Activated gamma-delta T cell treated with anti-CD3 and anti-CD28 coated beads, Interleukin-2, amount 50 U/mL, for 16 hours (primary cell): Measurements from ENCODE around the gene SMIM28.
"Not testable (repeated sequence)": the region's sequence is repeated elsewhere in the genome, so short reads cannot be mapped to it uniquely, and the experiment has no call there.

Experiments used
- DNase-seq: peaks from one replicate; pipeline ENCODE4 v3.0.0-alpha.2; 2020; ENCODE audit warnings: low read depth

Gene SMIM28

DNA sequence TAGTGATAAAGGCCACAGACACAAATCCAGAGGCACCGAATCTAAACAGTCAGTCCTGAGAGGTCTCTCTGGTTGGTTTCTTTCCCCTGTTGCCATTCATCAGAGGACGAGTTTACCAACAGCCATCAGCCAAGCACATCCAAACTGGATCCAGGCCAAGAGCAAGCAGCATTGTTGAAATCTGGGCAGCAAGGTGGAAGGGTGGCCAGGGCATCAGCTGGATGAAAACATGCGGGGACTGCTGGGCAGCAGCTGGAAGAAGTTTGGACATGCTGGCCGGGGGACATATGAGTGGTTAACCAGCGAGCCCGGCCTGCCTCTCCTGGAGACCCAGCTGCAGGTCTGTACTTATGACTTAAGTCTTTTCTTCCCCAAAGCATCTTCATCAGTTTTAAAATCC, at the start of gene SMIM28:
SMIM28 (plus strand) TSS at position 62 of the 400 bp plus-strand sequence; CDS start at position 230, 168 bp downstream.
- DNase-seq = no peak

DNA sequence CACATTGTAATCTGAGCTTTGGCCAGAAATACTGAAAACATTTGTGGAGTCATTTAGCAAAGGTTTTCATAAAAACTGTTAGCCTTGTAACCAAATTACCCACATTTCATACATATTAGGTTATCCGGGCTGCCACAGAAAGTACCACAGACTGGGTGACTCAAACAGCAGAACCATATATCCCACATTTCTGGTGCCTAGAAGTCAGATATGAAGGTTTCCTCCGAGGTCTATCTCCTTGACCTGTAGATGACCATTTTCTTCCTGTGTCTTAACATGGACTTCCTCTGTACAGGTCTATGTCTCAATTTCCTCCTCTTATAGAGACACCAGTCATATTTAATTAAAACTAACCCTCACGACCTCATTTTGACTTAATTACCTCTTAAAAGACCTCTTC, 49.5 kb upstream of the SMIM28 start:
- DNase-seq = no peak

DNA sequence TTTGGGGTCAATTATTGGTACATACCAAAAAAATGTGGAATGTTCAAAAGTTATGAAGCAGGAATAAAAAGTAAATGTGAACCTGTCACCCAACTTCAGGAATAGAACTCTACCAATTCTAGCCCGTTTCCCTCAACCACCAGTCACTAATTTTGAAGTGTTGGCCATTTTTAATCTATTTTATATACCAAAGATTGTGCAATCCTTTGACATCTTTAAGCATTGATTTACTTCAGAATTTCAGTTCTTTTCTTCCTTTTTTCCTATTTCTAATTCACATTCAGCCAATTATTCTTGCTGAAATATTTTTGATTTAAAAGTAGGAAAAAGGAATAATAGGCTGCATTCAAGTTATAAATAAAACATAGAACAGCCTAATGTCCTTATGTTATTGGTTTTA, 46.9 kb upstream of the SMIM28 start:
- DNase-seq = no peak

DNA sequence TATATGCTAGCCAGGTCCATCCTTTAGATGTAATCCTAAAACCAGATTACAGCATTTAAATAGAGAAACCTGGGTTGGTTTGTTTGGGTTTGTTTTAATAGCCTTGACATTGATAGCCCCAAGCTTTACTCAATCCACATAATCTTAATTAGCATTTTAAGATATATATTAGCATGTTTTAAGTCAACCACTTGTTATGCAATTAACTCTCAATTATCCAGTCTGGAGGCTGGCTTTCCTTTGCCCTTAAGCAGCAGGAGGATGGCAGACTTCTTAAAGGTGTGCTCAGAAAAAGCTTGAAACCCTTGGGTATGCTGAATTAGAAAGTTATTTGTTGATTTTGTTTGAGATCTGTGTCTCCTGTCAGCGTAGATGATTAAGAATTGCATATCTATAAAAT, 46.3 kb upstream of the SMIM28 start:
- no peak for DNase-seq

DNA sequence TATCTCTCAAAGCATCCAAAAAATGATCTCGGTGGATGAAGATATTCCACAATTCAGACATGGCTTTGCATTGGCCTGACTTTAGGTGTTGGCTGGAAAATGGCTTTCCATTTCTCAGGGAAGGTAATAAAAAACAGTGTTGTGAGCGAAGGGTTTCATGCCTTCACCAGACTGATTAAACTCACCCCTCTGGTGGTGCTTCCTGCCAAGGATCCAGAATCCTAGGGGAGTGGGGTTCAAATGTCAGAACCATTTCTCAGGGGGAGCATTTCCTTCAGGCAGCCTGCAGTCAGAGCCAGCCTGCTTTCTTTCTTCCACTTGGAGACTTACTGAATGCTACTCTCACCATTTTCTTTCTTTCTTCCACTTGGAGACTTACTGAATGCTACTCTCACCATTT, 45.7 kb upstream of the SMIM28 start:
- no peak for DNase-seq

DNA sequence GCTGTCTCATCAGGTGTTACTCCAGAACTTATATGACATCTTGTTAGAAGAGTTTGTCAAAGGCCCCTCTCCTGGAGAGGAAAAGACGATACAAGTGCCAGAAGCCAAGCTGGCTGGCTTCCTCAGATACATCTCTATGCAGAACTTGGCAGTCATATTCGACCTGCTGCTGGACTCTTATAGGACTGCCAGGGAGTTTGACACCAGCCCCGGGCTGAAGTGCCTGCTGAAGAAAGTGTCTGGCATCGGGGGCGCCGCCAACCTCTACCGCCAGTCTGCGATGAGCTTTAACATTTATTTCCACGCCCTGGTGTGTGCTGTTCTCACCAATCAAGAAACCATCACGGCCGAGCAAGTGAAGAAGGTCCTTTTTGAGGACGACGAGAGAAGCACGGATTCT, 43.7 kb upstream of the SMIM28 start:
- DNase-seq = no peak

DNA sequence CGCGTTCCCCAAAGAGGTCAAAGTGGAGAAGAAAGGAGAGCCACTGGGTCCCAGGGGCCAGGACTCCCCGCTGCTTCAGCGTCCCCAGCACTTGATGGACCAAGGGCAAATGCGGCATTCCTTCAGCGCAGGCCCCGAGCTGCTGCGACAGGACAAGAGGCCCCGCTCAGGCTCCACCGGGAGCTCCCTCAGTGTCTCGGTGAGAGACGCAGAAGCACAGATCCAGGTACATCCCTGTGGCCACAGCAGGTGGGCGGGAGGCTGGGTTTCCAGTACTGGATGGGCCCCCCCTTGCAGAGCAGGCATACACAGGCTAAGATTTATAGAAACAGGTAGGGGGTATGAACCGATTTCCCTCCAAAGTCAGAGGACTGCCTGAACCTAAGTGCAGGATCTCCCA, 42.7 kb upstream of the SMIM28 start:
- DNase-seq = no peak

DNA sequence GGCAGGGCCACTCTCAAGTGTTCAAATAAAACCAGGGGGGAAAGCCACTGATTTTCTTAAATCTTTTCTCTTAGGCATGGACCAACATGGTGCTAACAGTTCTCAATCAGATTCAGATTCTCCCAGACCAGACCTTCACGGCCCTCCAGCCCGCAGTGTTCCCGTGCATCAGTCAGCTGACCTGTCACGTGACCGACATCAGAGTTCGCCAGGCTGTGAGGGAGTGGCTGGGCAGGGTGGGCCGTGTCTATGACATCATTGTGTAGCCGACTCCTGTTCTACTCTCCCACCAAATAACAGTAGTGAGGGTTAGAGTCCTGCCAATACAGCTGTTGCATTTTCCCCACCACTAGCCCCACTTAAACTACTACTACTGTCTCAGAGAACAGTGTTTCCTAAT, 41.5 kb upstream of the SMIM28 start:
- DNase-seq = no peak

DNA sequence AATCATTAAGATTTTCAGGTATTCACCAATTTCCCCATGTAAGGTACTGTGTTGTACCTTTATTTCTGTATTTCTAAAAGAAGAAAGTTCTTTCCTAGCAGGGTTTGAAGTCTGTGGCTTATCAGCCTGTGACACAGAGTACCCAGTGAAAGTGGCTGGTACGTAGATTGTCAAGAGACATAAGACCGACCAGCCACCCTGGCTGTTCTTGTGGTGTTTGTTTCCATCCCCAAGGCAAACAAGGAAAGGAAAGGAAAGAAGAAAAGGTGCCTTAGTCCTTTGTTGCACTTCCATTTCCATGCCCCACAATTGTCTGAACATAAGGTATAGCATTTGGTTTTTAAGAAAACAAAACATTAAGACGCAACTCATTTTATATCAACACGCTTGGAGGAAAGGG, 40.6 kb upstream of the SMIM28 start:
- no peak for DNase-seq

DNA sequence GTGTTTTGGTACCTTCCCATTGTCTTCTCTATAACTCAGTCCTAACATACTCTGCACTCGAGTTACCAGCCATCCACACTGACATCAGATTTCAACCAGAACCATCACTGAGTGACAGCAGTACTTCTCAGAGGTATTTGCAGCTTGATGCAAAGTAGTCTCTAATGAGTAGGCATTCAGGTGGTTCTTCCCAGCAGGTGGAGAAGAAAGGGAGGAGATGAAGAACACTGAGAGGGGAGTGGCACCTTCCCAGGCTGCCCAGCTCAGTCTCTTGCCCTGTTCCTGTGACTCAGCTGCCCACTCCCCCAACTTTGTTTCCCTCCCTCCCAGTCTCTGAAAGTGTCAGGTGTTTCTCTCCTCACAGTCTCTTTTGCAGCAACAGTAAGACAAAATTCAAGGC, 38.7 kb upstream of the SMIM28 start:
- DNase-seq = no peak

DNA sequence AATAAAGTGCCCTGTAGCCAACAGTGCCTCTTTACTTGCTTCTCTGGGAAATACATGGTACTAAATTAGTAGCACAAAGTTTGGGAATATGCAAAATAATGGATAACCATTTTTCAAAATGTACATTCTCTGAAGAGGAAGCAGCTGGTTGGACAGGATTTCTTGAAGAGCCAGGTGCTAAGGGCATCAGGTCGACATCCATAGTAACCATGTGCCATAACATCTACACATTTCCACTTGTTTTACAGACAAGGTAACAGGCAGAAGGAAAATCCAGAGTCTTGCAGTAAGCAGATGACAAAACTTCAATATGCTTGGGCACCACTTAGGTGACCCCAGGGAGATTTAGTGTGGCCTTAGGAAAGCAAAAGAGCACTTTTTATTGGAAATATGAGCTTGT, 36.5 kb upstream of the SMIM28 start:
- no peak for DNase-seq

DNA sequence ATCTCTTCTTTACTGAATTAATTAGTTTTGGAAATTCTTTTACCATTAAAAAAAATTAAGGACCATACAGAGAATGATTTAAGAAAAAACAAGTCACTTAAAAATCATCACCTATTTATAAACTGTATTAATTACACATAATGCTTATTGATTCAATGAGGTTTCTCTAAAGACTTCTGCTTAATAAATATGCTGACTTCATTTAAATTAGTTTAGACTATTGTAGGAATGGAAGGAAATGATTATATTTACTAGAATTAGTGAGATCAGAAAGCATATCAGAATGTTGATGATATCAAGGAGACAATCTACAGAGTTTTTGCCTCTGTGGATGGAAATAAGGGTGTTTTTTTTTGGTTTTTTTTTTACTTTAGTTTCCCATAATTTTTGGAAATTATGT, 34.6 kb upstream of the SMIM28 start:
- no peak for DNase-seq

DNA sequence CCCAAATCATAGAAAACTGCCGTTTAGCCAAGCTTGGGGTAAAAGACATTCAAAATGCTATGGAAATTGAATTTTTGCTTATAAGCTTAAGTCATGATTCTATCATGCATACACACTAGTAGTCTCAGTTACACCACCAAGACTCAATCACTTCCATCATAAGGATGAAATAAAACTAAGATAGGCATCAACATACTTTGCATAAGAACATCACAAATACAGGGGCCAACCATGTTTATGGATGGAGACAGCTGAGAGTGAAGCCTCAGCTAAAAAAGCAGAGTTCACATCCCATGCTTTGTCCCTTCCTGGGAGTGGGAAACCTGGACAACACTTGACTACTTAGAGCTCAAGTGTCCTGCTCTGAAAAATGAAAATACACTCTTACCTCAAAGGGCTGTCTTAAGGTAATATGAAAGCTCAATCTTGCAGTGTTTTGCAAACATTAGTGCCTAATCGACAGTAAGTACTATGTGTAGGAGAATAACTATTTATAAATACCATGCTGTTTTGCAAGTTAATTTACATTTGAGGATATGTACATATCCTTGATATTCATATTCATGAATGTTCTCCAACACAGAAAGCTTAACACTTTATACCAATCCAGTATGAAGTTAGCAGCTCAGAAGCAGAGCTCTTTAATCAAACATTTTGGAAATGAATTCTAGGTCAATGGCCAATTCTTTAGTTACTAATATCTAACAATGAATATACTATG, 32.0 kb upstream of the SMIM28 start:
- no peak for DNase-seq

DNA sequence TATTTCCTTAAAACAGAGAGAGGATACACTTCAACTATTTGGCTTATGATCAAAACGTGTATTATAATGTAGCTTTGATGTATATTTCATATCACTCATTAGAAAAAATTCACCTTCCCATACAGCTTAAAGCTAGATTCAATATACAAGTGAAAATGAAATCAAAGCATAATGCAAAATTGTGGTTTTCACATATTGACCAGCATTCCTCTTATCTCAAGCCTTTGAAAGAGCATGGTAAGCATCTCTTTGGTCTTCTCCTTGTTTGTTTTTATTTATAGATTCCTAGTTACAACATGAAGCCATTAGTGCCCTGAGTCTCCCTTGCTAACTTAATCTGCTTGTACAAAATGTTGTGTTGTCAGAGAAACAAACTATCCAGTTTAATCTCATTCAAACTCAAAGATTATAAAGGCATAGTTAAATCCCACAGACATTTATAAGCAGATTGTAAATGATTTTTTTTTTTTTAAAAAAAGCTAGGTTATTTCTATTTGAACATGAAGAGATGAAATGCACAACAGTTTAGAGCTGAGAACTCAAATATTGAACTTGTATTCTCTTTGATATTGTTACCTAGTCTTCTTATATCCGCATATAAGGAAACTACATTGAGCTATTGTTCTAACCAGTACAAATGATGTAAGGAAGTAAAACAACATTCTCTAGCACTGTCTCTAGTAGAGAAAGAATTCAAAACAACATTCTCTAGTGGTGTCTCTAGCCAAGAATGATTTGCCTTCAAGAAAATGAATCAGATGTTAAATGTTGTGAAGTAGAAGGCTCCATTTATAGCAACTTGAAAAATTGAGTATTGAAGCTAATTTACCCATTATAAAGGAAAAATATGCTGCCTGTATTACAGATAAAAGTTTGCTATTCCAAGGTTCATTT, 31.2 kb upstream of the SMIM28 start:
- DNase-seq = no peak

DNA sequence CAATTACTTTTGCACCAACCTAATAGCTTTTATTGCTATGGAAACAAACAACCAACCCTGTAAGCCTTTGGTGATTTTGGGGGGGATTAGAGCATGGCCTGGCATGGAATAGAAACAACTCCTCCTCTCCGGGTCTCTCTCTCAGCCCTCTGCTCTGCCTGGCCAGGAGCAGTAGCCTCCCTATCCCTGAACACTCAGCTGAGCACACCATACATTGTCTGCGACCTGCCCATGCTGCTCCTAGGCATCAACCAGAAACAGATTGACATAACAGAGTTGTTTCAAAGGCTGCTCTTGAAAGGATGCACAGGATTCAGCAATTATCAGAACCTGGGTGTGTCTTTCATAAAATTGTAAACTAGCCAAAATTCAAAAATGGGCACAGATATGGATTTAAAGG, 29.8 kb upstream of the SMIM28 start:
- DNase-seq = no peak

DNA sequence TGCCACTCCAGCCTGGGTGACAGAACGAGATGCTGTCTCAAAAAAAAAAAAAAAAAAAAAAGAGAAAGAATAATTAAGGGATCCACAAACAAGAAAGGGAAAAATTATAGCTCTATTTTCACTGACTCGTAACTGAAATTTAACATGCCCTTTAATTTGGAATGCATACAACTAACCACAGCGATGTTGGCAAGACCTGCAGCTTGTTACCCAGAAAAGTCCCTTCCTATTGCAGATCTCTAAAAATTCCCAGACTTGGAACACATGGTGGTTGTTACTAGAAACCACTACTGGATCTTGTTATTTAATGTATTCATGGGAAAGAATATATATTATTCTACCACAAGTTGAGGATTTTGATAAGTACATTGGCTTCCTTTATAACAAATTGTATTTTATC, 27.8 kb upstream of the SMIM28 start:
- no peak for DNase-seq

DNA sequence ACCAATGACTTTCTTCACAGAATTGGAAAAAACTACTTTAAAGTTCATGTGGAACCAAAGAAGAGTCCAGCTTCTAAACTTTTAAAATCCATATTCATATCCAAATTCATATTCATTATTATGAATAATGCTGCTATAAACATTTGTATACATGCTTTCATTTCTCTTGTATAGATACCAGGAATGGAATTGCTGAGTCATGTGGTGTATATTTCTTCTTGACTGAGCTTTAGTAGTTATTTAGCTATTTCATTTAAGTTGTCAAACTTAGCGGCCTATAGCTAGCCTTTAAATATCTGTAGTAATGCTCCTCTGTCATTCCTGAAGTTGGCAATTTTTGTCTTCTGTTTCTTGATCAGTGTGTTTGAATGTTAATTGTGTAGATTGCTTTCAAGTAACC, 19.8 kb upstream of the SMIM28 start:
- no peak for DNase-seq

DNA sequence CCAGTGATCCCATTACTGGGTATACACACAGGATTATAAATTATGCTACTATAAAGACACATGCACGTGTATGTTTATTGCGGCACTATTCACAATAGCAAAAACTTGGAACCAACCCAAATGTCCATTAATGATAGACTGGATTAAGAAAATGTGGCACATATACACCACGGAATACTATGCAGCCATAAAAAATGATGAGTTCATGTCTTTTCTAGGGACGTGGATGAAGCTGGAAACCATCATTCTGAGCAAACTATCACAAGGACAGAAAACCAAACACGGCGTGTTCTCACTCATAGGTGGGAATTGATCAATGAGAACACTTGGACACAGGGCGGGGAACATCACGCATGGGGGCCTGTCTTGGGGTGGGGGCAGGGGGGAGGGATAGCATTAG, 9.0 kb upstream of the SMIM28 start:
- DNase-seq = not testable (repeated sequence)

DNA sequence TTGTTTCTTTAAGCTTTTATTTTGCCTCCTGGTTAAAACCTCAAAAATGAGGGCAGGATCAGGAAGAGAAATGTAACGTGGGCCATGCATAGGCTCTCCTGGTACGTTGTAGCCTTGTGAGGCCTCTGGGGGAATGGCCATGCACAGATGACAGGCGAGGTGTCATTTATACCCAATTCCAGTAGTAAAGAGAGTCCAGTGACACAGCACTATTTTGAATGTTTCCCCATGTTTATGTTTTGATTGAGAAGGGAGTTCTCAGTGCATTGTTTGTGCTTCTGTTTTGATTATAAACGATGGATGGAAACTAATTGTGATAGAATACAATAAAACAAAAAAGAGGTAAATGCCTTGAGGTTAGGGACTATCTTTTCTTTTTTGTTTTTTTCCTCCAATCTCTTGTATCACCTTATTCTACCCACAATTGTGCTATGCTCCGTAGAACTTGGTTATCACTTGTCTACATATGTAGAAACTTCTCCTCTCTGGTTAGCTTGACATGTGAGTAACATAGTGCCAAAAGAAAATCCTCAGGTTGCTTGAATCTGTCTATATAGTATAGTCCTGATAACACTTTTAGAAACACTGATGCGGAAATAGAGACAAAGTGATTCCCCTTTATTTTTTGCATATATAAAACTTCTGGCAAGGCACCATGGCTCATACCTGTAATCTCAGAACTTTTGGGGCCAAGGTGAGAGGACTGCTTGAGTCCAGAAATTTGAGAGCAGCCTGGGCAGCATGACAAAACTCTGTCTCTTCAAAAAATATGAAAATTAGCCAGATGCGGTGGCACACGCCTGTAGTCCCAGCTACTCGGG, 6.9 kb upstream of the SMIM28 start:
- DNase-seq = no peak

DNA sequence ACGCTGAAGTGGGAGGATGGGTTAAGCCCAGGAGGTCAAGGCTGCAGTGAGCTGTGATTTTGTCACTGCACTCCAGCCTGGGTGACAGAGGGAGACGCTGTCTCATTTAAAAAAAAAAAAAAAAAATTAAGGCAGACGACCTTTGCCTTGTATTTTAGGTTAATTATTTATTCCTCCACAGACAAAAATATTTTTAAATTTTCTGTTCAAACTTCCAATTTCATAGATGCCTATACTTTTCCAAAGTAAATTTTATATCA, 6.3 kb upstream of the SMIM28 start:
- no peak for DNase-seq

DNA sequence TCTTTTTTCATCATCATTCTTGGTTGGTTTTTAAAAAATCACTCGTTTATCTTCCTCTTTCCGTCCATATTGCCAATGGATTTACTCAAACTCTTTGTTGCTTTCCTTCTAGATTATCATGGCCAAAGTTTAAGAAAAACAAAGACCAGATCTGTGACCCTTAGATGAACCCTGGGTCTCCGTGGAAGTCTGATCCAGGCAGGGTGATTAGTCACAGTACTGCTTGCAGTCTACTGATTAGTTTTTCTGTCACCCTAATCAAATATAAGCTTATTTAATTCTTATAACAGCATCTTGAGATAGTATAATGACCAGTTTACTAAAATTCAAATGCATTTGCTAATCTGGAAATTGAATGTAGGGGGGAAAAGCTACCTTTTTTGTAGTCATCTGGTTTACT, 6.0 kb upstream of the SMIM28 start:
- no peak for DNase-seq

DNA sequence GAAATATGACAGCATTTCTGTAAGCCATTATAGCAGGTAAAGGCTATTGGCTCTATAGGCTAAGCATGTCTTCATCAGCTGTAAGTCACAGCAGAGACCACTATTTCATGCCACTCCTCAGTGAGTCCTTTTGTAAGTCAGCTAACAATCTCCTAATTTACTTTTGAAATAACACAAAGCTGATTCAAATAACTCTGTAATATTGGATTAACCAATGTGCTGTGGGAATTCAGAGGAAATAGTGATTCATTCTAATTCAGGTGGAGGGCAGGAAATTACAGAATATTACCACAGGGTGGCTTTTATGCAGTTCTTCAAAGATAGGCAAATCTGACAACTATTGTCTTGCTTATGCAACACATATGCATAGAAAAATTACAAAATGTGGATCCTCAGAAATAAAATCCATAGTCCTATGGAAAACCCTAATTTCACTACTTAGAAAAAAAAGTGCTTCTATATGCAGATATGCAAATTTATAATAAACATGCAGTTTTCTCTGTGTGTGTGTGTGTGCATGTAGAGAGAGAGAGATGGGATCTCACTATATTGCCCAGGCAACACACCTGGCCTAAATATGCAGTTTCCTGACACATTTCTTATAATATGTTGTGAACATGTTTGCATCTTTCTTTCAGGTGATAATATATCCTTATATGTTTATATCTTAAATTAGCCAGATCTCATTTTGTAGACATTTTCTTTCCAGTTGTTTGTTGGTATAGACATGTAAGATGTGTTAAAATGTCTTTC, 4.8 kb upstream of the SMIM28 start:
- no peak for DNase-seq
